GM12892 (cell line): ENCODE data around the gene AHI1.

Experiments
- POLR2A ChIP-seq: IDR thresholded peaks from 2 replicates; pipeline ENCODE4 v1.6.1; 2011; ENCODE audit warnings: low read depth, low read length, control low read depth
- POLR2AphosphoS5 ChIP-seq: IDR thresholded peaks from 2 replicates; pipeline ENCODE4 v1.6.1; 2011; ENCODE audit warnings: low read depth, low read length, control low read depth
- TAF1 ChIP-seq: IDR thresholded peaks from 2 replicates; pipeline ENCODE4 v1.6.1; 2011; ENCODE audit warnings: low read depth, mild to moderate bottlenecking, control low read depth, low read length, borderline replicate concordance

DNA sequence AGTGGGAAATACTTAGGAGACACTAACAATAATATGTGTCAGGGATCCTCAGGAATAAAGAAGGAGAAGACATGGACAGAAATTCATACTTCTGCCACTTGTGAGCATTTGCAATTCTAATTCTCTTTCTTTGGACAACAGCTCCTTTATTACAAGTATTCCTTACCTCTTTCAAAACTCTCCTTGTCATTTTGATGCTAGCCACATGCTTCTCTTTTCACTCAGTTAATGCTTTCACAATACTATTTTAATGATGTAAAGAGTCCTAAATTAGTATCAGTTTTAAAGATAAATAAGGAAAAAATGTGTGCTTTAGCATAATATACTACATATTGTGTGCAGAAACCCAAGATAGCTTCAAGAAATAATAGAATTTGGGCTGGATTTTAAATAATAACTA lies 62.5 kb downstream of the AHI1 start:
- TF ChIP-seq POLR2AphosphoS5 (no peak), POLR2A (no peak), TAF1 (no peak)
